Uterus (tissue), 4 donors: ENCODE data around the gene SMIM9. TPM values are rescaled to one million over a fixed set of nuclear protein-coding genes. Genes with fewer than 3 reads are reported as not detected.

ENCODE experiments used
- DNase-seq, 2 donors: peaks; one replicate each; pipeline ENCODE4 v3.0.0-alpha.2; 2019 to 2020
- H3K27ac ChIP-seq, 2 donors: fragments of 200-600 bp; sonication (generic); 1 replicate in 1 of 2; 2 replicates in 1 of 2; pipeline ENCODE4 v1.5.1; 2016 to 2018
- H3K27me3 ChIP-seq, 2 donors: fragments of 200-600 bp; sonication (generic); one replicate each; pipeline ENCODE4 v1.5.1; 2018 to 2019; ENCODE audit warnings: control low read depth in 1 of 2
- H3K36me3 ChIP-seq, 2 donors: fragments of 200-600 bp; sonication (generic); one replicate each; pipeline ENCODE4 v1.5.1; 2019; ENCODE audit warnings: control low read depth in 1 of 2
- H3K4me1 ChIP-seq, 2 donors: fragments of 200-600 bp; sonication (generic); one replicate each; pipeline ENCODE4 v1.5.1; 2018 to 2019; ENCODE audit warnings: control low read depth in 1 of 2
- H3K4me3 ChIP-seq, 2 donors: fragments of 200-600 bp; sonication (generic); 1 replicate in 1 of 2; 2 replicates in 1 of 2; pipeline ENCODE4 v1.5.1; 2018 to 2019; ENCODE audit warnings: mild to moderate bottlenecking in 1 of 2
- H3K9me3 ChIP-seq, 2 donors: fragments of 200-600 bp; sonication (generic); one replicate each; pipeline ENCODE4 v1.5.1; 2019; ENCODE audit warnings: control low read depth in 1 of 2
- POLR2A ChIP-seq, 2 donors: fragments of 450-650 bp; IDR thresholded peaks; one replicate each; pipeline ENCODE4 v1.6.1; 2016; ENCODE audit warnings: antibody characterized with exemption in 2 of 2, mild to moderate bottlenecking in 1 of 2, moderate library complexity in 1 of 2
- intact Hi-C: fragments of 100-400 bp; cut with DNase I; formaldehyde crosslinking; loops from one replicate; pipeline ENCODE4 v1.15.1; 2023; ENCODE audit warnings: low total_unique reads
- total RNA-seq, 4 donors: library from RNA; depleted of rRNA in 3 of 4; stranded (reverse); fragments of >200 nt in 3 of 4; gene quantifications; one replicate each; pipeline versions ENCODE4 v1.1.0 to v1.2.4, GENCODE V29; 2014 to 2023
- TF ChIP-seq, protein P1 (sequence below), 4 experiments: fragments of 200-600 bp in 2 of 4; fragments of 450-650 bp in 2 of 4; sonication (generic) in 2 of 4; IDR thresholded peaks; one replicate each; pipeline ENCODE4 v1.5.1; 2016 to 2019; ENCODE audit warnings: antibody characterized with exemption in 4 of 4, mild to moderate bottlenecking in 2 of 4, moderate library complexity in 1 of 4
- donor health status: DM: yes; HTN: yes; CAD: no.

The SMIM9 gene
- total RNA-seq, 4 donors from 2014 or later, result not detected

GRCh38 chrX:154780968-154781367, 53.5 kb downstream of the SMIM9 start:
- intact Hi-C loops, result no loop called here
- TF ChIP-seq, protein P1, sequence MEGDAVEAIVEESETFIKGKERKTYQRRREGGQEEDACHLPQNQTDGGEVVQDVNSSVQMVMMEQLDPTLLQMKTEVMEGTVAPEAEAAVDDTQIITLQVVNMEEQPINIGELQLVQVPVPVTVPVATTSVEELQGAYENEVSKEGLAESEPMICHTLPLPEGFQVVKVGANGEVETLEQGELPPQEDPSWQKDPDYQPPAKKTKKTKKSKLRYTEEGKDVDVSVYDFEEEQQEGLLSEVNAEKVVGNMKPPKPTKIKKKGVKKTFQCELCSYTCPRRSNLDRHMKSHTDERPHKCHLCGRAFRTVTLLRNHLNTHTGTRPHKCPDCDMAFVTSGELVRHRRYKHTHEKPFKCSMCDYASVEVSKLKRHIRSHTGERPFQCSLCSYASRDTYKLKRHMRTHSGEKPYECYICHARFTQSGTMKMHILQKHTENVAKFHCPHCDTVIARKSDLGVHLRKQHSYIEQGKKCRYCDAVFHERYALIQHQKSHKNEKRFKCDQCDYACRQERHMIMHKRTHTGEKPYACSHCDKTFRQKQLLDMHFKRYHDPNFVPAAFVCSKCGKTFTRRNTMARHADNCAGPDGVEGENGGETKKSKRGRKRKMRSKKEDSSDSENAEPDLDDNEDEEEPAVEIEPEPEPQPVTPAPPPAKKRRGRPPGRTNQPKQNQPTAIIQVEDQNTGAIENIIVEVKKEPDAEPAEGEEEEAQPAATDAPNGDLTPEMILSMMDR (IDR thresholded peaks at IDR 0.05), result no peak
- no peak for TF ChIP-seq POLR2A (IDR thresholded peaks at IDR 0.05)
- Histone ChIP-seq H3K4me1 (no peaks in the 10 kb centered on the region), H3K27ac (no peak overlapping the region), H3K4me3 (no peak overlapping the region), H3K9me3 (no peaks in the 10 kb centered on the region), H3K36me3 (no peaks in the 10 kb centered on the region), H3K27me3 (no peaks in the 10 kb centered on the region)
- DNase-seq, result no peak

- Histone ChIP-seq H3K4me1 (no peaks in the 10 kb centered on the region), H3K27me3 (no peaks in the 10 kb centered on the region), H3K36me3 (no peaks in the 10 kb centered on the region), H3K4me3 (no peak overlapping the region), H3K27ac (no peak overlapping the region), H3K9me3 (no peaks in the 10 kb centered on the region)
- intact Hi-C loops, result no loop called here
- TF ChIP-seq POLR2A (IDR thresholded peaks at IDR 0.05), result no peak
- TF ChIP-seq, protein P1 (IDR thresholded peaks at IDR 0.05), result no peak
- no peak for DNase-seq
These were observed 55.2 kb downstream of the SMIM9 start for GRCh38 chrX:154779261-154779660.

GRCh38 chrX:154776753-154777152, 57.7 kb downstream of the SMIM9 start:
- Histone ChIP-seq H3K4me1 (no peaks in the 10 kb centered on the region), H3K4me3 (no peak overlapping the region), H3K27ac (no peak overlapping the region), H3K9me3 (no peaks in the 10 kb centered on the region), H3K36me3 (no peaks in the 10 kb centered on the region), H3K27me3 (no peaks in the 10 kb centered on the region)
- no peak for TF ChIP-seq POLR2A (IDR thresholded peaks at IDR 0.05)
- TF ChIP-seq, protein P1 (IDR thresholded peaks at IDR 0.05), result no peak
- no peak for DNase-seq
- intact Hi-C loops, result no loop called here

DNA sequence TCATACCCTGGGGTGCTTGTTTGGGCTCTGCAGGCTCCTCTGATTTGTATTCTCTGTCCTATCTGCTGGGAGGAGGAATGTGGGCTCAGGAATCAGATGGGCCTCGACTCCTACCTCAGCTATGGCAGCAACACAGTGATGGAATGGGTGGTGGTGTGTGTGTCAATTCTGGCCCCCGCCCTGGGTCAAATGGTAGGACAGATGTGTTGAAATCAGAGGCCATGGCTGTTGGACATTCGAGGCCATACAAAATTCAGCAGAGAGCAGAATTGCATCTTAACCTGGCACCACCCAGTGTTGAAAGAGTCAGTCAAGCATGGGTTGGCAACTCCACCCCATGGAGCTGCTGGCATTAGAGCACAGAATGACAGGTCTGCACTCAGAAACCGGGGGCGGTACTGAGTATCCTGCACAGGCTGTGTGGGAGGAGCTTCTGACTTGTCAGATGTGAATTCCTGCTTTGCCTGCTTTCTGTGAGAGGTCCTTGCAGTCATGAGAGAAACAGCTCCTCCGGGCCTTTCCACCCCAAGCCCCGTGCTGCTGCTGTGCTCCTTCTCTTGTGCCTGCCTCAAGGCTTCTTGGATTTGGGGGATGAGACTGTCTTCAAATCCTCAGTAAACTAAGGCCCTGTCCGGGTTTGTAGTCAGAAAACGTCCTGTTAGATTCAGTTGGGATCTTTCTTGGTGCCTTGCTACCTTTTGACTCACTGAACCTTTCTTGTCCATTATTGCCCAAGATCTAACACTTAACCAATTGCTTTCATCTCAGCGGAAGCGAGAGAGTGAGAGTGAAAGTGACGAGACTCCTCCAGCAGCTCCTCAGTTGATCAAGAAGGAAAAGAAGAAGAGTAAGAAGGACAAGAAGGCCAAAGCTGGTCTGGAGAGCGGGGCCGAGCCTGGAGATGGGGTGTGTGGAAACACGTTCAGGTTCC, 58.8 kb downstream of the SMIM9 start:
- no peak overlapping the region for H3K27ac ChIP-seq
- no peak for TF ChIP-seq POLR2A (IDR thresholded peaks at IDR 0.05)
- TF ChIP-seq, protein P1 (IDR thresholded peaks at IDR 0.05), result no peak
- no peaks in the 10 kb centered on the region for H3K27me3 ChIP-seq
- no peaks in the 10 kb centered on the region for H3K36me3 ChIP-seq
- H3K4me1 ChIP-seq, result no peaks in the 10 kb centered on the region
- DNase-seq, result no peak
- intact Hi-C loops, result no loop called here
- no peaks in the 10 kb centered on the region for H3K9me3 ChIP-seq
- no peak overlapping the region for H3K4me3 ChIP-seq

GRCh38 chrX:154774622-154775021, 59.8 kb downstream of the SMIM9 start:
- no peaks in the 10 kb centered on the region for H3K36me3 ChIP-seq
- TF ChIP-seq POLR2A (IDR thresholded peaks at IDR 0.05), result no peak
- TF ChIP-seq, protein P1 (IDR thresholded peaks at IDR 0.05), result no peak

More at GRCh38 chrX:154774622-154775021, 59.8 kb downstream of the SMIM9 start:
- intact Hi-C loops, result no loop called here
- Histone ChIP-seq H3K4me3 (no peak overlapping the region), H3K4me1 (no peaks in the 10 kb centered on the region), H3K9me3 (no peaks in the 10 kb centered on the region), H3K27ac (no peak overlapping the region), H3K27me3 (no peaks in the 10 kb centered on the region)
- no peak for DNase-seq
